ENCODE results near the gene TARS1. TPM values are rescaled to one million over a fixed set of nuclear protein-coding genes. Genes with fewer than 3 reads are reported as not detected.

TARS1 gene
- polyA plus RNA-seq, 2 of the 4 experiments (the other 2 are of a cell fraction) = 287 to 398 TPM

- H3K9me3 ChIP-seq = peaks cover 11% of the 10 kb centered on the region; the same call in 2 of the 3 replicates
- TF ChIP-seq ZC3H11A (IDR thresholded peaks at IDR 0.05) (no peak), CBX8 (IDR thresholded peaks at IDR 0.05) (no peak), HOXB5 (CRISPR knock-in tag; IDR thresholded peaks at IDR 0.05) (no peak), CHD4 (IDR thresholded peaks at IDR 0.05; ENCODE audit: borderline replicate concordance) (no peak), FOSB (CRISPR knock-in tag; IDR thresholded peaks at IDR 0.05) (no peak), TFCP2L1 (CRISPR knock-in tag; IDR thresholded peaks at IDR 0.05) (no peak), NR3C1 (IDR thresholded peaks at IDR 0.05) (no peak), ZSCAN20 (CRISPR knock-in tag; IDR thresholded peaks at IDR 0.05) (no peak), NPAS2 (CRISPR knock-in tag; IDR thresholded peaks at IDR 0.05; ENCODE audit: borderline replicate concordance) (no peak), SREBF2 (IDR thresholded peaks at IDR 0.05) (no peak), CBX2 (IDR thresholded peaks at IDR 0.05; ENCODE audit: borderline replicate concordance, low read depth) (no peak), BCL3 (IDR thresholded peaks at IDR 0.05) (no peak), CEBPB (IDR thresholded peaks at IDR 0.05) (no peak), NFE2L2 (conservative IDR thresholded peaks at IDR 0.05; ENCODE audit: low read length) (no peak)
- no peak overlapping the region for H3K27ac ChIP-seq
- 72% methylated on average over 1 of the region's 1 CpG for WGBS (ENCODE audit: missing lambda C conversion rate)
- ATAC-seq (no peak), FAIRE-seq (no peak), DNase-seq (ENCODE audit: low read depth in 1 of 2, low spot score in 1 of 2) (no peak)
- CTCF ChIA-PET = interaction anchor here (0.7 to 2.3 kb wide), 2 partner anchors 12 to 539 kb away, joined by 3 to 12 read pairs; no protein-coding TSS in a partner anchor
- POLR2A ChIA-PET = no interaction called here
- H3K4me2 ChIP-seq = no peak overlapping the region
- H3K4me1 ChIP-seq = no peaks in the 10 kb centered on the region
- H3K4me3 ChIP-seq = no peak overlapping the region
These were observed 9.8 kb upstream of the TARS1 start for GRCh38 chr5:33430983-33431382.

- ATAC-seq (no peak), DNase-seq (ENCODE audit: low read depth in 1 of 2, low spot score in 1 of 2) (no peak), FAIRE-seq (no peak)
- no peaks in the 10 kb centered on the region for H3K4me1 ChIP-seq
- POLR2A ChIA-PET = no interaction called here
- 78% methylated on average over 1 of the region's 1 CpG for WGBS (ENCODE audit: missing lambda C conversion rate)
- no peak overlapping the region for H3K27ac ChIP-seq
- TF ChIP-seq E2F6 (IDR thresholded peaks at IDR 0.05; ENCODE audit: borderline replicate concordance, low read depth) (no peak), MAFK (IDR thresholded peaks at IDR 0.05; ENCODE audit: partially characterized antibody) (peak; percentile 56)
- H3K4me3 ChIP-seq = no peak overlapping the region
- H3K9me3 ChIP-seq = peaks cover 11% of the 10 kb centered on the region; the same call in 2 of the 3 replicates
- CTCF ChIA-PET = interaction anchor here (0.9 to 4.3 kb wide), 2 partner anchors 502 to 538 kb away, joined by 3 to 32 read pairs; no protein-coding TSS in a partner anchor
- no peak overlapping the region for H3K4me2 ChIP-seq
These were observed 8.1 kb upstream of the TARS1 start for GRCh38 chr5:33432656-33433055.

- POLR2A ChIA-PET = no interaction called here
- Histone ChIP-seq H3K4me2 (no peak overlapping the region), H3K27ac (no peak overlapping the region), H3K9me3 (peaks cover 9% of the 10 kb centered on the region; the same call in 2 of the 3 replicates), H3K4me3 (no peak overlapping the region), H3K4me1 (peaks cover 4% of the 10 kb centered on the region; the same call in 1 of the 3 replicates)
- CTCF ChIA-PET = interaction anchor here (0.9 to 4.3 kb wide), 5 partner anchors 11 to 537 kb away, joined by 3 to 32 read pairs (median 3); no protein-coding TSS in a partner anchor
- WGBS (ENCODE audit: missing lambda C conversion rate) = 57% methylated on average over 4 of the region's 4 CpGs
- TF ChIP-seq KDM5A (IDR thresholded peaks at IDR 0.05) = no peak
- no peak for TF ChIP-seq MAZ (IDR thresholded peaks at IDR 0.05; ENCODE audit: borderline replicate concordance, low read depth, low read length)
- no peak for TF ChIP-seq EP300 (IDR thresholded peaks at IDR 0.05)
- TF ChIP-seq RCOR1 (IDR thresholded peaks at IDR 0.05; ENCODE audit: low read depth, low read length) = no peak
- TF ChIP-seq TP53 (CRISPR knock-in tag; IDR thresholded peaks at IDR 0.05) = no peak
- no peak for TF ChIP-seq JUN (IDR thresholded peaks at IDR 0.05)
- TF ChIP-seq CBX2 (IDR thresholded peaks at IDR 0.05; ENCODE audit: borderline replicate concordance, low read depth) = no peak
- DNase-seq (ENCODE audit: low read depth in 1 of 2, low spot score in 1 of 2) = no peak
- no peak for FAIRE-seq
- no peak for ATAC-seq
These were observed 7.2 kb upstream of the TARS1 start for GRCh38 chr5:33433303-33434240.

All from A549 (cell line).